ENCODE data around the gene VPS16. TPM values are rescaled to one million over a fixed set of nuclear protein-coding genes. Genes with fewer than 3 reads are reported as not detected.

The VPS16 gene
- total and polyA plus RNA-seq, 2 of the 13 experiments (the other 11 are each of a cell fraction or from before 2014, with no cell fraction given), result 34.2 to 35.4 TPM

GRCh38 chr20:2891343-2891742 lies 50.8 kb downstream of the VPS16 start:
- Histone ChIP-seq H3K4me1 (ENCODE audit: insufficient read depth, low read length) (peaks cover 26% of the 10 kb centered on the region), H3K9me3 (ENCODE audit: low read length) (0 out of 2 replicates have a peak, but pooled peaks cover 3% of the 10 kb centered on the region), H3K36me3 (replicated peaks in 1 of 2; ENCODE audit: control insufficient read depth in 1 of 2, insufficient read depth in 2 of 2, low read length in 2 of 2) (0 out of 5 replicates have a peak, but pooled peaks cover 0 to 1% of the 10 kb centered on the region in 2 experiments), H3K9ac (ENCODE audit: insufficient read depth, low read depth, low read length) (no peak overlapping the region), H2AFZ (ENCODE audit: low read length) (no peak overlapping the region), H3K27ac (ENCODE audit: extremely low read length, insufficient read depth, low read length) (no peak overlapping the region), H3K79me2 (ENCODE audit: insufficient read depth, low read length) (peaks cover 76% of the 10 kb centered on the region), H3K27me3 (ENCODE audit: control insufficient read depth in 1 of 2, insufficient read depth in 2 of 2, low read length in 2 of 2) (no peaks in the 10 kb centered on the region), H3K4me2 (ENCODE audit: low read depth, low read length) (no peak overlapping the region), H3K4me3 (replicated peaks in 1 of 3; ENCODE audit: insufficient read depth in 1 of 3, low read depth in 2 of 3, low read length in 3 of 3) (no peak overlapping the region), H4K20me1 (ENCODE audit: insufficient read depth, low read length) (0 out of 2 replicates have a peak, but pooled peaks cover 14% of the 10 kb centered on the region)
- BruUV-seq (replicated peaks), result no TSS peak
- DNase-seq (ENCODE audit: low spot score) (no peak), FAIRE-seq (no peak), ATAC-seq (no peak)
- 91% methylated on average over 2 of the region's 2 CpGs for WGBS (ENCODE audit: low lambda C conversion rate)
- in situ Hi-C loops (cut with HindIII; ENCODE audit: extremely low pct_ligation_motif_present, low pct_unique_long_range_greater_than_20kb) (no loop called here), intact Hi-C loops (cut with micrococcal nuclease; ENCODE audit: unreplicated experiment) (no loop called here)
- TF ChIP-seq SRF (IDR thresholded peaks at IDR 0.05; ENCODE audit: low read depth, low read length), result no peak
- no peak for TF ChIP-seq ZNF790 (CRISPR knock-in tag; IDR thresholded peaks at IDR 0.05; ENCODE audit: borderline replicate concordance)
- TF ChIP-seq TFDP1 (CRISPR knock-in tag; IDR thresholded peaks at IDR 0.05; ENCODE audit: borderline replicate concordance), result no peak
- TF ChIP-seq ZBTB21 (CRISPR knock-in tag; IDR thresholded peaks at IDR 0.05), result no peak
- no peak for TF ChIP-seq FIP1L1 (IDR thresholded peaks at IDR 0.05; ENCODE audit: borderline replicate concordance, insufficient read depth, low read depth, low read length)
- no peak for TF ChIP-seq ZFY (CRISPR knock-in tag; IDR thresholded peaks at IDR 0.05)
- TF ChIP-seq ZNF781 (CRISPR knock-in tag; IDR thresholded peaks at IDR 0.05; ENCODE audit: borderline replicate concordance, not compliant biosample characterization), result no peak
- TF ChIP-seq ESRRA (CRISPR knock-in tag; IDR thresholded peaks at IDR 0.05; ENCODE audit: low read depth), result no peak
- TF ChIP-seq EHMT2 (IDR thresholded peaks at IDR 0.05; ENCODE audit: borderline replicate concordance, low read depth, low read length), result no peak
- TF ChIP-seq SMC3 (IDR thresholded peaks at IDR 0.05; ENCODE audit: low read length), result no peak
- no peak for TF ChIP-seq NFYC (CRISPR knock-in tag; IDR thresholded peaks at IDR 0.05)
- TF ChIP-seq ISL2 (CRISPR knock-in tag; IDR thresholded peaks at IDR 0.05), result no peak
- TF ChIP-seq SNAPC2 (CRISPR knock-in tag; IDR thresholded peaks at IDR 0.05), result no peak
- TF ChIP-seq ZNF883 (CRISPR knock-in tag; IDR thresholded peaks at IDR 0.05; ENCODE audit: not compliant biosample characterization), result no peak
- TF ChIP-seq KLF13 (CRISPR knock-in tag; IDR thresholded peaks at IDR 0.05), result no peak
- TF ChIP-seq ZNF510 (CRISPR knock-in tag; IDR thresholded peaks at IDR 0.05; ENCODE audit: low read depth), result no peak
- TF ChIP-seq KDM4B (CRISPR knock-in tag; IDR thresholded peaks at IDR 0.05), result no peak
- no peak for TF ChIP-seq GTF3A (CRISPR knock-in tag; conservative IDR thresholded peaks at IDR 0.05)
- TF ChIP-seq ZMAT5 (CRISPR knock-in tag; IDR thresholded peaks at IDR 0.05; ENCODE audit: borderline replicate concordance, low read depth), result no peak
- ChIA-PET CTCF (ENCODE audit: low intra/inter-chr PET ratio, low total read pairs) (no interaction called here), POLR2A (no interaction called here)

All from HepG2 (cell line).